Prostate gland (tissue), 2 donors: Measurements from ENCODE around the gene SLC44A3. TPM values are rescaled to one million over a fixed set of nuclear protein-coding genes. Genes with fewer than 3 reads are reported as not detected.

ENCODE experiments used
- DNase-seq: peaks from one replicate; pipeline ENCODE4 v3.0.0-alpha.2; 2019; ENCODE audit warnings: low spot score
- H3K27ac ChIP-seq, 2 donors: fragments of 200-600 bp; sonication (generic); 2 replicates each; pipeline ENCODE4 v1.5.1; 2017 to 2019
- H3K27me3 ChIP-seq: fragments of 200-600 bp; sonication (generic); replicated peaks from 2 replicates; pipeline ENCODE4 v1.5.1; 2019; ENCODE audit not compliant: insufficient read depth
- H3K36me3 ChIP-seq, 2 donors: fragments of 200-600 bp; sonication (generic); 1 replicate in 1 of 2; 2 replicates in 1 of 2; pipeline versions ENCODE4 v1.5.1 to v1.8.1; 2017 to 2019
- H3K4me1 ChIP-seq: fragments of 200-600 bp; sonication (generic); replicated peaks from 2 replicates; pipeline ENCODE4 v1.5.1; 2019
- H3K4me3 ChIP-seq, 2 donors: fragments of 200-600 bp; sonication (generic); 2 replicates each; pipeline ENCODE4 v1.5.1; 2017 to 2019
- H3K9me3 ChIP-seq: fragments of 200-600 bp; sonication (generic); 2 replicates; pipeline ENCODE4 v1.5.1; 2017
- CTCF ChIP-seq, 4 experiments: fragments of 200-600 bp in 2 of 4; fragments of 450-650 bp in 2 of 4; sonication (generic) in 2 of 4; IDR thresholded peaks; 1 replicate in 3 of 4; 2 replicates in 1 of 4; pipeline ENCODE4 v1.5.1; 2016 to 2019; ENCODE audit warnings: antibody characterized with exemption in 4 of 4, mild to moderate bottlenecking in 2 of 4, moderate library complexity in 2 of 4
- POLR2A ChIP-seq: fragments of 450-650 bp; IDR thresholded peaks from one replicate; pipeline ENCODE4 v1.6.1; 2016; ENCODE audit warnings: antibody characterized with exemption, mild to moderate bottlenecking
- POLR2AphosphoS5 ChIP-seq: sonication (generic); formaldehyde crosslinking; IDR thresholded peaks from one replicate; pipeline ENCODE4 v1.6.1; 2017; ENCODE audit warnings: antibody characterized with exemption
- WGBS: methylation state at CpG from one replicate; pipeline ENCODE4 v1.1.5; 2018; 5-methylcytosine and 5-hydroxymethylcytosine counted together
- intact Hi-C: fragments of 100-400 bp; cut with DNase I; formaldehyde crosslinking; loops from one replicate; pipeline ENCODE4 v1.14.2; 2022
- total RNA-seq, 2 donors: library from RNA; depleted of rRNA; stranded (reverse); fragments of >200 nt; gene quantifications; one replicate each; pipeline ENCODE4 v1.1.0, GENCODE V29; 2016

SLC44A3 gene
- total RNA-seq, 2 donors from 2014 or later = 15.4 to 16.2 TPM

GRCh38 chr1:94929351-94930217 lies 109.4 kb downstream of the SLC44A3 start:
- Histone ChIP-seq H3K4me1 (peaks cover 5% of the 10 kb centered on the region), H3K36me3 (no peaks in the 10 kb centered on the region), H3K9me3 (no peaks in the 10 kb centered on the region), H3K27ac (peak overlapping the region; percentile 97 to 98), H3K4me3 (peak overlapping the region in 1 of 2 donors; percentile 14), H3K27me3 (no peaks in the 10 kb centered on the region)
- DNase-seq = no peak
- intact Hi-C loops = loop anchor here (5.0 kb wide), 2 partner anchors 43 to 93 kb away; no protein-coding TSS in a partner anchor
- WGBS = 70% methylated on average over 11 of the region's 11 CpGs
- TF ChIP-seq POLR2AphosphoS5 (no peak), POLR2A (no peak), CTCF (IDR thresholded peaks at IDR 0.05) (no peak)

GRCh38 chr1:94931254-94931841 lies 111.2 kb downstream of the SLC44A3 start:
- Histone ChIP-seq H3K27ac (no peak overlapping the region), H3K9me3 (no peaks in the 10 kb centered on the region), H3K4me3 (no peak overlapping the region), H3K36me3 (no peaks in the 10 kb centered on the region), H3K4me1 (peaks cover 5% of the 10 kb centered on the region), H3K27me3 (no peaks in the 10 kb centered on the region)
- no peak for DNase-seq
- intact Hi-C loops = no loop called here
- WGBS = 95% methylated on average over 7 of the region's 7 CpGs
- TF ChIP-seq POLR2A (no peak), POLR2AphosphoS5 (no peak), CTCF (IDR thresholded peaks at IDR 0.05) (no peak)

- WGBS = 78% methylated on average over 2 of the region's 2 CpGs
- Histone ChIP-seq H3K27ac (no peak overlapping the region), H3K4me1 (peaks cover 4% of the 10 kb centered on the region), H3K27me3 (no peaks in the 10 kb centered on the region), H3K36me3 (no peaks in the 10 kb centered on the region), H3K4me3 (no peak overlapping the region), H3K9me3 (no peaks in the 10 kb centered on the region)
- DNase-seq = no peak
- TF ChIP-seq CTCF (IDR thresholded peaks at IDR 0.05) (no peak), POLR2AphosphoS5 (no peak), POLR2A (no peak)
- intact Hi-C loops = no loop called here
Observed at GRCh38 chr1:94934551-94934950, 114.4 kb downstream of the SLC44A3 start.

GRCh38 chr1:94935034-94935433 lies 114.9 kb downstream of the SLC44A3 start:
- Histone ChIP-seq H3K4me1 (no peaks in the 10 kb centered on the region), H3K9me3 (no peaks in the 10 kb centered on the region), H3K36me3 (no peaks in the 10 kb centered on the region), H3K4me3 (no peak overlapping the region), H3K27ac (no peak overlapping the region), H3K27me3 (no peaks in the 10 kb centered on the region)
- no peak for DNase-seq
- WGBS = 78% methylated on average over 1 of the region's 1 CpG
- TF ChIP-seq POLR2AphosphoS5 (no peak), CTCF (IDR thresholded peaks at IDR 0.05) (no peak), POLR2A (no peak)
- intact Hi-C loops = no loop called here
